ENCODE measurements around the gene CAMK2B.

GRCh38 chr7:44367475-44368043, 42.2 kb upstream of the CAMK2B start:
- TF ChIP-seq, protein P1, sequence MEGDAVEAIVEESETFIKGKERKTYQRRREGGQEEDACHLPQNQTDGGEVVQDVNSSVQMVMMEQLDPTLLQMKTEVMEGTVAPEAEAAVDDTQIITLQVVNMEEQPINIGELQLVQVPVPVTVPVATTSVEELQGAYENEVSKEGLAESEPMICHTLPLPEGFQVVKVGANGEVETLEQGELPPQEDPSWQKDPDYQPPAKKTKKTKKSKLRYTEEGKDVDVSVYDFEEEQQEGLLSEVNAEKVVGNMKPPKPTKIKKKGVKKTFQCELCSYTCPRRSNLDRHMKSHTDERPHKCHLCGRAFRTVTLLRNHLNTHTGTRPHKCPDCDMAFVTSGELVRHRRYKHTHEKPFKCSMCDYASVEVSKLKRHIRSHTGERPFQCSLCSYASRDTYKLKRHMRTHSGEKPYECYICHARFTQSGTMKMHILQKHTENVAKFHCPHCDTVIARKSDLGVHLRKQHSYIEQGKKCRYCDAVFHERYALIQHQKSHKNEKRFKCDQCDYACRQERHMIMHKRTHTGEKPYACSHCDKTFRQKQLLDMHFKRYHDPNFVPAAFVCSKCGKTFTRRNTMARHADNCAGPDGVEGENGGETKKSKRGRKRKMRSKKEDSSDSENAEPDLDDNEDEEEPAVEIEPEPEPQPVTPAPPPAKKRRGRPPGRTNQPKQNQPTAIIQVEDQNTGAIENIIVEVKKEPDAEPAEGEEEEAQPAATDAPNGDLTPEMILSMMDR (IDR thresholded peaks at IDR 0.05): no peak
- TF ChIP-seq EZH2phosphoT487 (IDR thresholded peaks at IDR 0.05): no peak
